Stomach (tissue), 4 donors: ENCODE data around the gene CLIC5.

Source experiments
- CTCF ChIP-seq, 7 experiments: fragments of 450-650 bp in 4 of 7; fragments of 200-600 bp in 3 of 7; sonication (generic) in 3 of 7; IDR thresholded peaks; one replicate each; pipeline ENCODE4 v1.5.1; 2016 to 2019; ENCODE audit warnings: antibody characterized with exemption in 7 of 7, control low read depth in 2 of 7, mild to moderate bottlenecking in 1 of 7
- EP300 ChIP-seq: sonication (generic); formaldehyde crosslinking; IDR thresholded peaks from one replicate; pipeline ENCODE4 v1.6.1; 2017; ENCODE audit warnings: antibody characterized with exemption
- POLR2A ChIP-seq, 4 donors: fragments of 450-650 bp; IDR thresholded peaks; one replicate each; pipeline ENCODE4 v1.6.1; 2016; ENCODE audit warnings: antibody characterized with exemption in 4 of 4, control low read depth in 2 of 4, mild to moderate bottlenecking in 1 of 4, moderate library complexity in 1 of 4
- POLR2AphosphoS5 ChIP-seq, 3 donors: sonication (generic); formaldehyde crosslinking; IDR thresholded peaks; one replicate each; pipeline ENCODE4 v1.6.1; 2016; ENCODE audit warnings: antibody characterized with exemption in 3 of 3

- TF ChIP-seq CTCF (IDR thresholded peaks at IDR 0.05) (no peak), POLR2A (IDR thresholded peaks at IDR 0.05) (no peak), EP300 (no peak), POLR2AphosphoS5 (IDR thresholded peaks at IDR 0.05) (peak in 1 of 3 donors; percentile 43)
Measured at GRCh38 chr6:46011188-46012085, 4.2 kb downstream of the CLIC5 start.
